NCI-H2029 treated with DMSO at 0.1 percent for 48 hours (cell line): ENCODE measurements around the gene PGAP6.
"Not testable (repeated sequence)": the region's sequence is repeated elsewhere in the genome, so short reads cannot be mapped to it uniquely, and the experiment has no call there.

Source experiments
- DNase-seq: peaks from one replicate; lab custom pipeline; 2025; lab: John Stamatoyannopoulos, UW

Gene PGAP6

GRCh38 chr16:349211-349610 is 32.6 kb downstream of the PGAP6 start:
- DNase-seq, result no peak

- DNase-seq, result not testable (repeated sequence)
Observed at GRCh38 chr16:348495-348894, 33.3 kb downstream of the PGAP6 start.

- DNase-seq, result no peak
Observed at GRCh38 chr16:347203-347602, 34.6 kb downstream of the PGAP6 start.

DNA sequence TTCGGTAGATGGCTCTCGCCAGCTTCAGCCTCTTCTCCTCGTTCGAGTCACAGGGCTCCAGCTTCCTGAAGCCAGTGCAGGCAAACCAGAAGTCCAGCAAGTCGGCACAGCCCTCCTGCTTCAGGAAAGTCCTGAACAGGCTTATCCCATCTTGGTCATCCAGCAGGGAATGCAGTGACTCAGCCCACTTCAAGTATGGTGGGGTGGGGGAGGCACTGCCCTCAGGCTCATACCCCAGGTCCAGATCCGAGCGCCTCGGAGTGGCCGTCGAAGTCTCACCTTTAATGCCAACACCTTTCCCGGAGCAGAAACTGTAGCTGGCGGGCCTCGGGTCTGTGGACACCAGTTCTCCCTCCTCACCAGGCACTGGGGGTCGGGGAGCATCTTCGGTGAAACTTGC is 35.2 kb downstream of the PGAP6 start:
- no peak for DNase-seq

GRCh38 chr16:345772-346171 is 36.0 kb downstream of the PGAP6 start:
- DNase-seq, result no peak

- no peak for DNase-seq
Observed at GRCh38 chr16:342455-343213, 39.1 kb downstream of the PGAP6 start.

GRCh38 chr16:341974-342336 is 39.8 kb downstream of the PGAP6 start:
- not testable (repeated sequence) for DNase-seq

DNA sequence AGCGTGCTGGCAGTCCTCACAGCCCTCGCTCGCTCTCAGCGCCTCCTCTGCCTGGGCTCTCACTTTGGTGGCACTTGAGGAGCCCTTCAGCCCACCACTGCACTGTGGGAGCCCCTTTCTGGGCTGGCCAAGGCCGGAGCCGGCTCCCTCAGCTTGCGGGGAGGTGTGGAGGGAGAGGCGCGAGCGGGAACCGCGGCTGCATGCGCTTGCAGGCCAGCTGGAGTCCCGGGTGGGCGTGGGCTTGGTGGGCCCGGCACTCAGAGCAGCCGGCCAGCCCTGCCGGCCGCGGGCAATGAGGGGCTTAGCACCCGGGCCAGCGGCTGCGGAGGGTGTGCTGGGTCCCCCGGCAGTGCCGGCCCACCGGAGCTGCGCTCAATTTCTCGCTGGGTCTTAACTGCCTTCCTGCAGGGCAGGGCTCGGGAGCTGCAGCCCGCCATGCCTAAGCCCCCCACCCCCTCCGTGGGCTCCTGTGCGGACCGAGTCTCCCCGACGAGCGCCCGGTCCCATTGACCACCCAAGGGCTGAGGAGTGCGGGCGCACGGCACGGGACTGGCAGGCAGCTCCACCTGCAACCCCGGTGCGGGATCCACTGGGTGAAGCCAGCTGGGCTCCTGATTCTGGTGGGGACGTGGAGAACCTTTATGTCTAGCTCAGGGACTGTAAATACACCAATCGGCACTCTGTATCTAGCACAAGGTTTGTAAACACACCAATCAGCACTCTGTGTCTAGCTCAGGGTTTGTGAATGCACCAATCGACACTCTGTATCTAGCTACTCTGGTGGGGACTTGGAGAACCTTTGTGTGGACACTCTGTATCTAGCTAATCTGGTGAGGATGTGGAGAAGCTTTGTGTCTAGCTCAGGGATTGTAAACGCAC is 40.4 kb downstream of the PGAP6 start:
- DNase-seq, result not testable (repeated sequence)

- no peak for DNase-seq
Observed at GRCh38 chr16:340370-341091, 41.2 kb downstream of the PGAP6 start.

- no peak for DNase-seq
Observed at GRCh38 chr16:339680-340079, 42.1 kb downstream of the PGAP6 start.

GRCh38 chr16:337975-338575 is 43.7 kb downstream of the PGAP6 start:
- DNase-seq, result no peak

- DNase-seq, result peak; percentile 17
Observed at GRCh38 chr16:337437-337836, 44.3 kb downstream of the PGAP6 start.

DNA sequence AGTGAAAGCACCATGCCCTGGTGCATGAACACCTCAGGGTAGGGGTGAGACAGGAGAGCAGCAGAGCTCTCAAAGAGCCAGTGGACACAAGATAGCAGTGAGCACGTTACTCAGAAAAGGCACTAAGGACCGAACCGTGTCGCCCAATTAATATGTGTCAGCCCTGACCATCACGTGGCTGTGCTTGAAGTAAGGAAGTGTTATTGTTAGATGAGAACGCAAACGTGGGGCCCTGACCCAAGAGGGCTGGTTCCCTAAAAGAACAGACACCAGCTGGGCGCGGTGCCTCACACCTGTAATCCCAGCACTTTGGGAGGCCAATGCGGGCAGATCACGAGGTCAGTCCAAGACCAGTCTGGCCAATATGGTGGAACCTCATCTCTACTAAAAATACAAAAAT is 45.5 kb downstream of the PGAP6 start:
- no peak for DNase-seq

GRCh38 chr16:334861-335632 is 46.7 kb downstream of the PGAP6 start:
- not testable (repeated sequence) for DNase-seq

GRCh38 chr16:334164-334832 is 47.5 kb downstream of the PGAP6 start:
- DNase-seq, result not testable (repeated sequence)

GRCh38 chr16:333406-334094 is 48.2 kb downstream of the PGAP6 start:
- DNase-seq, result no peak

DNA sequence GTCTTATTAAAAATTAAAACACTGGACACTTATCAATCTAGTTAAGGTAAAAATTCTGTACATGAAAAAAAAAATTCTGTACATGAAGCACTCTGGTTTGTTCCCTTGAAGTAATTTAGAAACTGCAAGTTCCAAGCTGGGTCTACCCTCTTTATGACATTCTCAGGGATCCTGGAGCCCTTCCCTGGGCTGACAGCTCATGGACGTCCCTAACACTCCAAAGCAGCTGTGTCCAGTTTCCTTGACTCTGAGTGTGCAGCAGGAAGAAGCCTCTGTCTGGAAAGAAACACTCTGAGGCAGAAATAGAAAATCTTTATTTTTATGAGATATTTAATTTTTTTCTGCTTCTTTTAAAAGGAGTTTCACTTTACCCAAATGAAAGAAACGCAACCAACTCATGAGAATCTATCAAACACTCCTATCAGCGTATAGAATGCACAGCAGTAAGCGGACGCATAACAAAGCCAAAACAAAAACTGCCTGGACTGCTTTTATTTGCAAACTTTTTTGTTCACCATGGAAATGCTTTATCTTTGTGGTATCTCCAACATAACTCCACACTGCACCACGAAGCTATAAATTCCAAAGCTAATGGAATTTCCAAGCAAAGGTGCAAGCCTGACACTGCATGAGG is 50.5 kb downstream of the PGAP6 start:
- not testable (repeated sequence) for DNase-seq

- no peak for DNase-seq
Observed at GRCh38 chr16:330741-331140, 51.0 kb downstream of the PGAP6 start.

DNA sequence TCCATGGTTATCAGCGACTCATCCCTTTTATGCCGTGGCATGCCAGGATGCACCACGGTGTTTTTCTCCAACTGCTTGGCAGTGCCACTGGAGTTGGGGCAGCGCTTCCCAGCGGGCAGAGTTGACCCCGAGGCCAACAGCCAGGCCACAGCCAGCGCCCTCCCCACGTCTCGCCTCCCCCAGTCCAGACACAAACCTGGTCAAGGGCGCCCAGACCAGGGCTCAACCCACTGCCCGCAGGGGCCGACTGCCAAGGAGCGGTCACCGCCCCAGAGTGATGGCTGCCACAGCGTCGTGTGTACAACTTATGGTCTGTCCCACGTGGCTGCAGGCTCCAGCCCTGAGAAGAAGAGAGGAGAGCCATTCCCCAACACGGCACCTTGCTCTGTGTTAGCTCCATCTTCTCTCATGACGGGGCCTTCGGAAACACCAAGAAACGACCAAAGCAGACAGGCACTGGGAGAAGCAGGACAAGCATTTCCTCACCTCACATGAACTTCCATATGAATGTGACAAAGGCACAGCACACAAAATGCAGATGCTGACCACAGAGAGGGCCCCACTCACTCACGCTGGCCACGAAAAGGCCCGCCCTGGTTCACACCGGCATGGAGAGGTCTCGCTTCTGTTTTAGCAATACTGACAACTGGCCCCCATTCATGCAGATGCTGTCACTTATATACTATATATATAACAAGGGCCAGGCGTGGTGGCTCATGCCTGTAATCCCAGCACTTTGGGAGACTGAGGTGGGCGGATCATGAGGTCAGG is 56.2 kb downstream of the PGAP6 start:
- no peak for DNase-seq
